ENCODE data around the gene ATP11A.
"Not testable (repeated sequence)": the region's sequence is repeated elsewhere in the genome, so short reads cannot be mapped to it uniquely, and the experiment has no call there.

Gene ATP11A

GRCh38 chr13:112826565-112826964, 136.7 kb downstream of the ATP11A start:
- no peak for DNase-seq

DNA sequence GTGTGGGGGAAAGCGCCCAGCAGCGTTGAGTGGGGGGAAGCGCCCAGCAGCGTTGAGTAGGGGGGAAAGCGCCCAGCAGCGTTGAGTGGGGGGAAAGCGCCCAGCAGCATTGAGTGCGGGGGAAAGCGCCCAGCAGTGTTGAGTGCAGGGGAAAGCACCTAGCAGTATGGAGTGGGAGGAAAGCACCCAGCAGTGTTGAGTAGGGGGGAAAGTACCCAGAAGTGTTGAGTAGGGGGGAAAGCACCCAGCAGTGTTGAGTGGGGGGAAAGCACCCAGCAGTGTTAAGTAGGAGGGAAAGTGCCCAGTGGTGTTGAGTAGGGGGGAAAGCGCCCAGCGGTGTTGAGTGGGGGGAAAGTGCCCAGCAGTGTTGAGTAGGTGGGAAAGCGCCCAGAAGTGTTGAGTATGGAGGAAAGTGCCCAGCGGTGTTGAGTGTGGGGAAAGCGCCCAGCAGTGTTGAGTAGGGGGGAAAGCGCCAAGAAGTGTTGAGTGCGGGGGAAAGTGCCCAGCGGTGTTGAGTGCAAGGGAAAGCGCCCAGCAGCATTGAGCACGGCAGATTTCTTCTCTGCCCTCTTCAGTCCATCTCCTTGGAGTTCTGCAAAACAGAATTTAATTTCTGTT, 138.4 kb downstream of the ATP11A start:
- no peak for DNase-seq

DNA sequence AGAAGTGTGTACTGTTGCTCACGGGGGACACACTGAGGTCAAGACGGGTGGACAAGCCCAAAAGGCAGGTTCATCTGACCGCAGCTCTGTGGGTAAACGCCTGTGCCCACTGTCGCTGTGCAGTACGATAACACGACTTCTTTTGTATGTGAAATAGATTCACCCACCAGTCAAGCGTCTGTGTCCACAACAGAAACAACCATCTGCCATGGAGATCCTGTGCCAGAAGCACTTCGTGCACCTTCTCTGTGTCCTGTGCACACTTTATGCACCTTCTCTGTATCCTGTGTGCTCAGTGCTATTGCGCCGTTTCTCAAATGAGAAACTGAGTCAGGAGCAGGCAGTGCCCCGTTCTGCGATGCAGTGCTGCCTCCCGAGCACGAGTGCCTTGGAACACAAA, 138.9 kb downstream of the ATP11A start:
- DNase-seq: no peak

DNA sequence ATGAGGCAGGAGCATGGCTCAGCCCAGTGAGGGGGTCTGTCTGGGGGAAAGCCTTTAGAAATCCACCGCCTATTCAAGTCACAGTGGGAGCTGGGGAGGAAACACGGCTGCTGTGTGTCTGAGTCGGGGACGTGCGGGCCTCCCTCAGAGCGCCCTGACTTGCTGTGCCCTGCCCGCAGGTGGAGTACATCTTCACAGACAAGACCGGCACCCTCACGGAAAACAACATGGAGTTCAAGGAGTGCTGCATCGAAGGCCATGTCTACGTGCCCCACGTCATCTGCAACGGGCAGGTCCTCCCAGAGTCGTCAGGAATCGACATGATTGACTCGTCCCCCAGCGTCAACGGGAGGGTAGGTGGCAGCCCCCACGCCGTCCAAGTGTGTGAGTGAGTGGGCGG, 141.4 kb downstream of the ATP11A start:
- no peak for DNase-seq

- DNase-seq: no peak
Observed at GRCh38 chr13:112831801-112832200, 142.0 kb downstream of the ATP11A start.

- DNase-seq: no peak
Observed at GRCh38 chr13:112832811-112833210, 143.0 kb downstream of the ATP11A start.

DNA sequence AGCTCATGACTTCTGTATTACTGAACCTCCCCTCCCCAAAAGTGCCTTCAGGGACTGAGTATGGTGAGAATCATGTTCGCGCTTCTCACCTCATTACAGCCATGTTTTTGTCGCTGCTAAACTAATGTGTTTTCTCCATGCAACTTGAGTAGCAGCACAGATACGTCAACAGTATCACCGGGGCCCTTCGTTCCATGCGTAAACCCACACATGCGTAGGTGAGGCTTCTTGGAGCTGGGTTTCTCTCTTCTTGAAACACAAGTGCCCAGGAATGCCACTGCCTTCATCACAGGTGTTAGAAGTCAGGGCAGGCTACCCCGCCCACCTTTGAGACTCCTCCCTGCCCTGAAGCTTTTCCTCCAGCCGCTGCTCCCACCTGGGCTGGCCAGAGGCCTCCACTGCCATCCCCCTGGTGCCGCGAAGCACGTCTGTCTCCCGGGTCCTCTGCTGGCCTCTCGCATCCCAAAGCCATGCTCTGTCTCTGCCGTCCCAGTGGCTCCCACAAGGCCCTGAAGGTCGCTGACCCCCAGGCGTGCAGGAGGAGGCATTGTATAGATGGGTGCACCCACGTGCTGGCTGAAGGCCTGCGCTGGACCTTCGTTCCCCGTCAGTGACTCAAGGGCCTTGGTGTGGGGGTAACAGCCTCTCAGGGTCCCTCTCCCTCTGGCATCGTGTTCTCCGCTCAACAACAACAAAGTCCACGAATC, 143.9 kb downstream of the ATP11A start:
- DNase-seq: no peak

DNA sequence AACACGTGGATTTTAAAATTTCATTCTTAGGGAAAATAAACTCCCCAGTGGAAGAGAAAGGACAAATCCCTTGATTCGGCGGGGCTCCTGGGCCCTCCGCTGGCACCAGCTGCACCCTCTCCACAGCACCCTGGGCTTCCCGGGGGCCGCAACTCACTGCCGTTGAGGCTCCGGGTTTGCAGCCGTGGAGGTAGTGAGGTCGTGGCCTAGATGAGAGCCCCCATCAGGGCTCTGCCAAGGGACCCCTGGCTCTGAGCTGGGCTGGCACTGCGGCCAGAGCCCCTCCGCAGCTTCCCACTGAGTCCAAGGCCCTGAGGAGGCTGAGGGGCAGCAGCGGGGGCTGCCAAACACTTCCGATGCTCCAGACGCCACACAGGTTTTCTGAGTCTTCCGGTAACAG, 145.5 kb downstream of the ATP11A start:
- no peak for DNase-seq

DNA sequence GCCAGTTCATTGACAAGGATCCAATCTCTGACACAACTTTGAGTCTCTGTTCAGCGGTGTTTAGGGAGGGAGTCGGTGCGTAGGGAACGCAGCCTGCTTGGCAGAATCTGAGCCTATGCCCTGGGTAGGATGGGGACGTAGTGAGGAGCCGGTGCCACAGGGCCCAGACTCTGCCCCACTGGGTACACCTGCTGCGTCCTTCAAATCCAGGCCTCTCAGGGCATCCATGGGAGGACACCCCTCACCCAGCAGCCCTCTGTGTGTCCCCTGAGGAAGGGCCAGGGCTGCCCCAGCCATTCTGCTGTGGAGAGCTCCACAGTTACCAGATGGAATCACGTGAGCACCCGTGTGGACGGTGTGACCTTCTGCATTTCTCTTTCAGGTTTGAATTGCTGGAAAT, 146.0 kb downstream of the ATP11A start:
- no peak for DNase-seq

DNA sequence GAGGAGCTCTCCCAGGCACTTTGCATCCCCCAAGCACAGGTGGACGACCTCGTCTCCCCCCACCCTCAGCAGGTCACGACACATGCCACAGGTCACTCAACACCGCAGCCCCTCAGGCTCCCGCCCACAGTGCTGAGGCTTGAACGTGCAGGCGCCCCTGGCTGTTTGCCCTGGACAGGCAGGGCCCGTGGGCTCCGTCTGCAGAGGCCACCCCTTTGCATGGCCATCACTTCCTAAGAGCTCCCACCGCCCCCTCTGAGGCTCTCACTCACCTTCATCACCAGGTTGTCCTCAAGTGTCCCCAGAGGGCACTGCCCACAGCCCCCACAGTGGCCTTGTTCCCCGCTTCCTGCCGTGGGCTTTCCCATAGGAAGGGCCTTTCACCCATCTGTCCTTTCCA, 147.1 kb downstream of the ATP11A start:
- no peak for DNase-seq

DNA sequence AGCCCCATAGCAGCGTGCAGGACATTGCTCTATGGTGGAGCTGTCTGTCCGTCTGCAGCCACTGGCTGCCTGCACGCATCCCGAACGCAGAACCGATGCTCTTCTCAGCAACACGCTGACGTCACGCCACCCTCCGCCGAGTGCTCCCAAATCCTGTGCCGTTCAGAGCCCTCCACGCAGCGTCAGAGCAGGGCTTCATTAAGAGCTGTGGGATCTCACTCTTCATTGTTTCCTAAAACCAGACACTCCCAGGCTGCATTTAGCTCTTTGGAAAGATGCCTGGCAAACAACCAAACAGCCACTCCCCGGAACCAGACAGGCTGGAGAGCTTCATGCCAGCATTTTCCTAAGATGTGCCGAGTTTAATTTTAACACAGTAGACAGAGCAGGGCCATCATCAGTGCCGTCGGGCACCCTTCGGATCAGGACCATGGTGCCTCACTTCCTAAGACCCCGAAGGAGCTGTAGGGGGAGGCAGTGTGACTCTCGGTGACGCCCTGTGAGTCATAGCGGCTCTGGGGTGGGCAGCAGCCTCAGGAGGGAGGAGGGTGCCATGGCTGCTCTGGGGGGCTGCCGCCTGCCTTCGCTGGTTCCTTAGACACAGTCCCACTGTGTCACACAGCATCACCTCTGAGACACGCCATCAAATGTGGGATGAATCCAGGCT, 147.7 kb downstream of the ATP11A start:
- no peak for DNase-seq

GRCh38 chr13:112838038-112838841, 148.4 kb downstream of the ATP11A start:
- no peak for DNase-seq

GRCh38 chr13:112838842-112839117, 148.9 kb downstream of the ATP11A start:
- DNase-seq: no peak

DNA sequence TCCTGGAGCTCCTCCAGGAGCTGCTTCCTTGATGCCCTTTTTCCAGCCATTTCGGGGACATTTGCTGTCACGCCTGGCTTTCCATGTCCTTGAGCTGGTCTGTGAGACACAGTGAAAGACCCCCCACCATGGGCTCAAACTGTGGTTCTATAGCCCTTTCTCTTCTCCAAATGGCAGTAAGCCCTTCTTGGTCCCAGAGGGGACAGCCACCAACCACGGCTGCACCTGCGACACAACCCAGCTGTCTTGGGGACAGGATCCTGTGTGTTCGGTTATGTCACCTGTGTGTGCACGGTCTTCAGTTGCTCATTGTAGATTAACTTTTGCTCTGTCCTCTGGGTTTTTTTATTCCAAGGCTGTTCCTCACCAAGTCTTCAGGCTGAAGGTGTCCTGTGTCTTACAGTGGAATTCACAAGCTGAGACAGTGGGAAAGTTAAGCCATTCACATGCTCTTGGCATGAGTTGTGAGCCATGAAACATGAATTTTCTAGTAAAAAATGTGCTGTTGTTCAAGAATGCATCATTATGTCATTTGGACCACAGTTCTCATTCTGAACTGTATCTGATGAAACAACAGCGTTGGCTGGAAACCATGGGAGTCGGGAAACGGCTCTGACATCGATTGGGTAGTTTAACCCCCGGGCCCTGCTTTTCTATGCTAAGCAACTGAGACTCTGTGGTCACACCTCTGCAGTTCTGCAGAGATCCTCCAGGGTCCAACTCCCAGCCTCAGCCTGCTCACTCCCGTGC, 149.7 kb downstream of the ATP11A start:
- DNase-seq: no peak

DNA sequence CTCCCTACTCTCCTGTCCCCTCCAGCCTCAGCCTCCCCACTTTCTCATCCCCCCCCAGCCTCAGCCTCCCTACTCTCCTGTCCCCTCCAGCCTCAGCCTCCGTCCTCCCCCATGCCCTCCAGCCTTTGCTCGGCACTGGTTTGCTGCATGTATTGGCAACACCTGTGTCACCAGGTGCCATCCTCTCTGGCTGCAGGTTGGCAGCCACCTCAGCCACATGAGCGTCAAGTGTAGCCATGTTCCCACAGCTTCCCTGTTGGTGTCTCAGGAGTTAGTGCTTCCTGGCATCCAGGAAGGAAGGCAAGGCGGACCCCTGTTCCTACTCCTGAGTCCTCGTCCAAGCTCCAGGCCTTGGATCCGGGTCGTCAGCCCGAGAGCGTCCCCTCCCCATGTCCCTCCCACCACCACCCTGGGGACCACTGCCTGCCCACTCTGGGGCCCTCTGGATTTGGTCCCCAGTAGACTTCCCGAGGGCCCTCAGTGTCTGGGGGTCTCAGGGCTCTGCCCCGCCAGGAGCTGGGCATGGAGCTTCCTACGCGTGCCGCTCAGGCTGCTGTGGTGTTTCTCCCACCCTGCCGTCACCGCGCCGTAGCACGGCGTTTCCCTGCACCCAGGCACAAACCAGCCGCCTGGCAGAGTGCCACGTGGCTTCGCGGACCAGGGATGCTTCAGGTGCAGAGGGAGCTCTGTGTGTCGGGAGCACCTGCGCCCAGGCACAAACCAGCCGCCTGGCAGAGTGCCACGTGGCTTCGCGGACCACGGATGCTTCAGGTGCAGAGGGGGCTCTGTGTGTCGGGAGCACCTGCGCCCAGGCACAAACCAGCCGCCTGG, 150.8 kb downstream of the ATP11A start:
- DNase-seq: no peak

DNA sequence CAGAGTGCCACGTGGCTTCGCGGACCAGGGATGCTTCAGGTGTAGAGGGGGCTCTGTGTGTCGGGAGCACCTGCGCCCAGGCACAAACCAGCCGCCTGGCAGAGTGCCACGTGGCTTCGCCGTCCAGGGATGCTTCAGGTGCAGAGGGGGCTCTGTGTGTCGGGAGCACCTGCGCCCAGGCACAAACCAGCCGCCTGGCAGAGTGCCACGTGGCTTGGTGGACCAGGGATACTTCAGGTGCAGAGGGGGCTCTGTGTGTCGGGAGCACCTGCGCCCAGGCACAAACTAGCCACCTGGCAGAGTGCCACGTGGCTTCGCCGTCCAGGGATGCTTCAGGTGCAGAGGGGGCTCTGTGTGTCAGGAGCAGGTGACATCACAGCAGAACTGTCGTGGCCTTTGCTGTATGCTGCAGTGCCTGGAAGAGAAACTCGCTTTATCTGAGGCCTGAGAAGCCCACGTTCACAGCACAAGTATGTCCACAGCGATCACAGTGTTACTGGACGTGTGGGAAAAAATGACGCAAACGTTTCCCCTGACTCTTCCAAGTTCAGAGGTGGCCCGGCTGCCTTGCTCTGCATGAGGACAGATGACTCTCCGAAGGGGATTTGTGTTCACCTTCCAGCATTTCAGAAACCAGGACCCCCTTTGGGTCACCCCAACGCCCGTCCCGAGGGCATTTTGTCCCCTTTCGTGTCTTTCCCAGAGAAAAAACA, 151.6 kb downstream of the ATP11A start:
- not testable (repeated sequence) for DNase-seq

- no peak for DNase-seq
Observed at GRCh38 chr13:112842343-112842856, 152.6 kb downstream of the ATP11A start.

- DNase-seq: no peak
Observed at GRCh38 chr13:112842931-112843391, 153.1 kb downstream of the ATP11A start.

GRCh38 chr13:112843392-112844111, 153.7 kb downstream of the ATP11A start:
- DNase-seq: no peak

DNA sequence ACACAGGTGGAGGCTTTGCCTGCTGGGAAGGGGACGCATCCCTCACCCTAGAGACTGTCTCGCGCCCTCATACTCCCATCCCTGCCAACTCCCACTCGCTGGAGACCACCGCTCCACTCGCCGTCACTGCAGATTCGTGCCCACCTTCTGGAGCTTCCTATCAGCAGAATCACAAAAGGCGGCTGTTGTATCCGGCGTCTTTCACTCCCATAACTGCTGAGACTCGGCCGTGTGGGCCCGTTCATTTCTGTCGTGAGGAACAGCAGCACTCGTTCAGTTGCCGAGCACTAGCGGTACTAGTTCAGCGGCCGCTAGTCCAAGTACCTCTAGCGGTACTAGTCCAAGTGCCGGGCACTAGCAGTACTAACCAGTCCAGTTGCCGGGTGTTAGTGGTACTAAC, 154.6 kb downstream of the ATP11A start:
- DNase-seq: no peak

Data from NCI-H1092 (cell line).